Measurements from ENCODE around the gene SLC7A1.

SLC7A1 gene

GRCh38 chr13:29550430-29550988 lies 45.0 kb downstream of the SLC7A1 start:
- DNase-seq: no peak

- DNase-seq: no peak
Observed at GRCh38 chr13:29548722-29549121, 46.8 kb downstream of the SLC7A1 start.

- no peak for DNase-seq
Observed at GRCh38 chr13:29547153-29547552, 48.3 kb downstream of the SLC7A1 start.

- no peak for DNase-seq
Observed at GRCh38 chr13:29546662-29547061, 48.8 kb downstream of the SLC7A1 start.

- DNase-seq: no peak
Observed at GRCh38 chr13:29545988-29546387, 49.5 kb downstream of the SLC7A1 start.

GRCh38 chr13:29543230-29544215 lies 52.0 kb downstream of the SLC7A1 start:
- peak; percentile 83 for DNase-seq

- DNase-seq: no peak
Observed at GRCh38 chr13:29542381-29542780, 53.1 kb downstream of the SLC7A1 start.

- no peak for DNase-seq
Observed at GRCh38 chr13:29541400-29541799, 54.1 kb downstream of the SLC7A1 start.

GRCh38 chr13:29540799-29541198 lies 54.7 kb downstream of the SLC7A1 start:
- no peak for DNase-seq

- no peak for DNase-seq
Observed at GRCh38 chr13:29540334-29540733, 55.2 kb downstream of the SLC7A1 start.

GRCh38 chr13:29539856-29540255 lies 55.6 kb downstream of the SLC7A1 start:
- DNase-seq: no peak

- no peak for DNase-seq
Observed at GRCh38 chr13:29538652-29539040, 56.8 kb downstream of the SLC7A1 start.

GRCh38 chr13:29537736-29538651 lies 57.5 kb downstream of the SLC7A1 start:
- no peak for DNase-seq

GRCh38 chr13:29536853-29537252 lies 58.6 kb downstream of the SLC7A1 start:
- no peak for DNase-seq

GRCh38 chr13:29535663-29536655 lies 59.5 kb downstream of the SLC7A1 start:
- no peak for DNase-seq

GRCh38 chr13:29534083-29534482 lies 61.4 kb downstream of the SLC7A1 start:
- DNase-seq: no peak

- no peak for DNase-seq
Observed at GRCh38 chr13:29532821-29533220, 62.7 kb downstream of the SLC7A1 start.

- no peak for DNase-seq
Observed at GRCh38 chr13:29532116-29532515, 63.4 kb downstream of the SLC7A1 start.

- no peak for DNase-seq
Observed at GRCh38 chr13:29530901-29531300, 64.6 kb downstream of the SLC7A1 start.

GRCh38 chr13:29529754-29530153 lies 65.7 kb downstream of the SLC7A1 start:
- no peak for DNase-seq

GRCh38 chr13:29527916-29528315 lies 67.6 kb downstream of the SLC7A1 start:
- DNase-seq: no peak

GRCh38 chr13:29527511-29527910 lies 68.0 kb downstream of the SLC7A1 start:
- no peak for DNase-seq

All from activated CD4-positive, alpha-beta T cell treated with anti-CD3 and anti-CD28 coated beads, Interleukin-10, Interleukin-2, amounts not matched to agents 100 ng/mL and 50 ng/mL, durations not matched to agents 16 hours and 8 hours (primary cell).